H9 (cell line): ENCODE results near the gene SLC9A9. TPM values are rescaled to one million over a fixed set of nuclear protein-coding genes. Genes with fewer than 3 reads are reported as not detected.

ENCODE experiments used
- DNase-seq: peaks from one replicate; pipeline ENCODE4 v3.0.0-alpha.2; 2017
- H2AFZ ChIP-seq: one replicate; pipeline ENCODE4 v1.6.1; 2013; ENCODE audit warnings: mild to moderate bottlenecking, low read length, control low read depth, moderate library complexity
- H2AK5ac ChIP-seq: 2 replicates; pipeline ENCODE4 v1.6.1; 2013; ENCODE audit warnings: low read length, control low read depth, mixed read lengths; ENCODE audit not compliant: insufficient read length
- H2BK120ac ChIP-seq: one replicate; pipeline ENCODE4 v1.6.1; 2013; ENCODE audit warnings: low read depth, mild to moderate bottlenecking, low read length, control low read depth, inconsistent platforms; ENCODE audit not compliant: poor library complexity, severe bottlenecking
- H2BK12ac ChIP-seq: 2 replicates; pipeline ENCODE4 v1.6.1; 2013; ENCODE audit warnings: low read length, control low read depth, mixed read lengths, low read depth; ENCODE audit not compliant: insufficient read length
- H2BK15ac ChIP-seq: 2 replicates; pipeline ENCODE4 v1.6.1; 2013; ENCODE audit warnings: low read depth, low read length, control low read depth
- H2BK20ac ChIP-seq: one replicate; pipeline ENCODE4 v1.6.1; 2013; ENCODE audit warnings: low read depth, mild to moderate bottlenecking, low read length, control low read depth, inconsistent platforms; ENCODE audit not compliant: poor library complexity, severe bottlenecking
- H2BK5ac ChIP-seq: 2 replicates; pipeline ENCODE4 v1.6.1; 2013; ENCODE audit warnings: low read length, control low read depth, mixed read lengths; ENCODE audit not compliant: insufficient read length
- H3K14ac ChIP-seq: 2 replicates; pipeline ENCODE4 v1.6.1; 2013; ENCODE audit warnings: low read length, control low read depth; ENCODE audit not compliant: insufficient read depth
- H3K18ac ChIP-seq: 2 replicates; pipeline ENCODE4 v1.6.1; 2013; ENCODE audit warnings: low read depth, mild to moderate bottlenecking, mixed read lengths, low read length, control low read depth; ENCODE audit not compliant: insufficient read length
- H3K23ac ChIP-seq: 2 replicates; pipeline ENCODE4 v1.6.1; 2013; ENCODE audit warnings: low read length, control low read depth, mixed read lengths, low read depth; ENCODE audit not compliant: insufficient read length
- H3K23me2 ChIP-seq: 2 replicates; pipeline ENCODE4 v1.6.1; 2013; ENCODE audit warnings: low read depth, mild to moderate bottlenecking, mixed read lengths, low read length, control low read depth; ENCODE audit not compliant: insufficient read length, poor library complexity, severe bottlenecking
- H3K27ac ChIP-seq: 2 replicates; pipeline ENCODE4 v1.5.1; 2013; ENCODE audit warnings: low read length, control low read depth, mixed read lengths, low read depth; ENCODE audit not compliant: insufficient read length
- H3K27me3 ChIP-seq: 2 replicates; pipeline ENCODE4 v1.6.1; 2013; ENCODE audit warnings: low read length, control low read depth, inconsistent platforms; ENCODE audit not compliant: insufficient read depth
- H3K4ac ChIP-seq: 2 replicates; pipeline ENCODE4 v1.6.1; 2013; ENCODE audit warnings: low read depth, mild to moderate bottlenecking, control low read depth, inconsistent platforms, low read length, moderate library complexity
- H3K4me1 ChIP-seq: 2 replicates; pipeline ENCODE4 v1.6.1; 2013; ENCODE audit warnings: low read length, control low read depth, inconsistent platforms; ENCODE audit not compliant: insufficient read depth
- H3K4me2 ChIP-seq: 2 replicates; pipeline ENCODE4 v1.6.1; 2013; ENCODE audit warnings: low read length, control low read depth, mixed read lengths; ENCODE audit not compliant: insufficient read length, insufficient read depth
- H3K56ac ChIP-seq: 2 replicates; pipeline ENCODE4 v1.6.1; 2013; ENCODE audit warnings: low read depth, mild to moderate bottlenecking, mixed read lengths, low read length, control low read depth; ENCODE audit not compliant: insufficient read length
- H3K79me1 ChIP-seq: 2 replicates; pipeline ENCODE4 v1.6.1; 2013; ENCODE audit warnings: low read depth, mild to moderate bottlenecking, moderate library complexity, low read length, control low read depth, inconsistent platforms; ENCODE audit not compliant: insufficient read depth, poor library complexity, severe bottlenecking
- H3K79me2 ChIP-seq: 2 replicates; pipeline ENCODE4 v1.6.1; 2013; ENCODE audit warnings: low read length, control low read depth, inconsistent platforms; ENCODE audit not compliant: insufficient read depth
- H3K9ac ChIP-seq: 2 replicates; pipeline ENCODE4 v1.6.1; 2013; ENCODE audit warnings: low read length, control low read depth, mixed read lengths; ENCODE audit not compliant: insufficient read length; ENCODE audit errors: extremely low read depth
- H3K9me3 ChIP-seq: one replicate; pipeline ENCODE4 v1.6.1; 2013; ENCODE audit warnings: low read depth, low read length, inconsistent platforms; ENCODE audit not compliant: control insufficient read depth
- H3T11ph ChIP-seq: one replicate; pipeline ENCODE4 v1.6.1; 2013; ENCODE audit warnings: mild to moderate bottlenecking, low read length, control low read depth, inconsistent platforms
- H4K20me1 ChIP-seq: one replicate; pipeline ENCODE4 v1.6.1; 2013; ENCODE audit not compliant: control insufficient read depth, insufficient read length, insufficient read depth
- H4K5ac ChIP-seq: 2 replicates; pipeline ENCODE4 v1.6.1; 2013; ENCODE audit warnings: low read depth, mild to moderate bottlenecking, mixed read lengths, low read length, control low read depth; ENCODE audit not compliant: insufficient read length
- H4K8ac ChIP-seq: replicated peaks from 2 replicates; pipeline ENCODE4 v1.6.1; 2013; ENCODE audit warnings: low read length, control low read depth, mixed read lengths, low read depth; ENCODE audit not compliant: insufficient read length
- H4K91ac ChIP-seq: 2 replicates; pipeline ENCODE4 v1.6.1; 2013; ENCODE audit warnings: low read depth, mild to moderate bottlenecking, moderate library complexity, mixed read lengths, low read length, control low read depth; ENCODE audit not compliant: insufficient read length
- H3K27ac Mint-ChIP-seq, 3 experiments: 2 replicates in 2 of 3; 3 replicates in 1 of 3; pipeline ENCODE4 v1.8.0; 2020 to 2021; ENCODE audit warnings: mixed read lengths in 3 of 3, mild to moderate bottlenecking in 1 of 3, moderate library complexity in 1 of 3
- H3K27me3 Mint-ChIP-seq: 2 replicates; pipeline ENCODE4 v1.8.0; 2021; ENCODE audit warnings: low read depth, mild to moderate bottlenecking, moderate library complexity, mixed read lengths
- H3K36me3 Mint-ChIP-seq, 3 experiments: 2 replicates in 2 of 3; 3 replicates in 1 of 3; pipeline ENCODE4 v1.8.0; 2020 to 2021; ENCODE audit warnings: low read depth in 3 of 3, mixed read lengths in 3 of 3; ENCODE audit not compliant: insufficient read depth in 1 of 3
- H3K4me1 Mint-ChIP-seq, 2 experiments: 2 replicates each; pipeline ENCODE4 v1.8.0; 2020; ENCODE audit warnings: mixed read lengths in 2 of 2
- H3K4me3 Mint-ChIP-seq, 2 experiments: 2 replicates in 1 of 2; 3 replicates in 1 of 2; pipeline ENCODE4 v1.8.0; 2020 to 2021; ENCODE audit warnings: mild to moderate bottlenecking in 2 of 2, mixed read lengths in 2 of 2, moderate library complexity in 1 of 2
- H3K9me3 Mint-ChIP-seq, 2 experiments: 2 replicates in 1 of 2; 3 replicates in 1 of 2; pipeline ENCODE4 v1.8.0; 2020; ENCODE audit warnings: mild to moderate bottlenecking in 2 of 2, mixed read lengths in 2 of 2, moderate library complexity in 1 of 2
- CTCF ChIP-seq: fragments of 200-600 bp; sonication (generic); conservative IDR thresholded peaks from 3 replicates; pipeline ENCODE4 v1.8.0; 2021; ENCODE audit warnings: antibody characterized with exemption, mild to moderate bottlenecking
- WGBS: extraction: QIAGEN DNeasy Blood & Tissue Kit; methylation state at CpG from one replicate; pipeline ENCODE4 v1.1.7; 2013; ENCODE audit warnings: missing lambda C conversion rate, low lambda C conversion rate, mixed read lengths; ENCODE audit not compliant: insufficient read length; ENCODE audit errors: extremely low coverage; 5-methylcytosine and 5-hydroxymethylcytosine counted together
- total RNA-seq: library from RNA; stranded (reverse); gene quantifications from 2 replicates; pipeline ENCODE4 v1.2.1, GENCODE V29; 2021

SLC9A9 gene
- total RNA-seq, 1 experiment from 2014 or later, result 0.35 TPM

GRCh38 chr3:143840636-143841035, 7.6 kb downstream of the SLC9A9 start:
- H3K27me3 Mint-ChIP-seq, result no peaks in the 10 kb centered on the region
- H3K27ac Mint-ChIP-seq, result no peak overlapping the region
- Histone ChIP-seq H2BK15ac (no peak overlapping the region), H4K5ac (no peak overlapping the region), H4K20me1 (no peaks in the 10 kb centered on the region), H2BK20ac (no peak overlapping the region), H4K8ac (no peak overlapping the region), H3K27me3 (no peaks in the 10 kb centered on the region), H3K56ac (no peak overlapping the region), H2BK5ac (no peak overlapping the region), H3K23me2 (no peaks in the 10 kb centered on the region), H3K18ac (no peak overlapping the region), H3K4me1 (no peaks in the 10 kb centered on the region), H3K14ac (no peak overlapping the region), H3T11ph (no peak overlapping the region), H3K79me2 (no peaks in the 10 kb centered on the region), H3K9ac (no peak overlapping the region), H2BK12ac (no peak overlapping the region), H2AFZ (no peak overlapping the region), H3K23ac (no peak overlapping the region), H2BK120ac (no peak overlapping the region), H3K4ac (no peak overlapping the region), H3K79me1 (no peaks in the 10 kb centered on the region), H3K9me3 (no peaks in the 10 kb centered on the region), H3K4me2 (no peak overlapping the region), H4K91ac (no peak overlapping the region), H2AK5ac (no peak overlapping the region), H3K27ac (no peak overlapping the region)
- WGBS, result no CpG with 5 or more reads among the region's 4 CpGs
- peaks cover 16 to 20% of the 10 kb centered on the region in 2 experiments for H3K4me1 Mint-ChIP-seq
- H3K36me3 Mint-ChIP-seq, result no peaks in the 10 kb centered on the region
- no peak for TF ChIP-seq CTCF
- no peaks in the 10 kb centered on the region; a peak in 1 of 5 replicates for H3K9me3 Mint-ChIP-seq
- no peak overlapping the region for H3K4me3 Mint-ChIP-seq
- DNase-seq, result no peak
